TTC549 (cell line): ENCODE data around the gene CA10.

Experiments used
- FAIRE-seq: peaks from 2 replicates; lab custom pipeline; 2012; peaks lifted over from hg19 to GRCh38; lab: Jason Lieb, UNC

Gene CA10

GRCh38 chr17:51585514-51586104 is 572.9 kb downstream of the CA10 start:
- FAIRE-seq = no peak

DNA sequence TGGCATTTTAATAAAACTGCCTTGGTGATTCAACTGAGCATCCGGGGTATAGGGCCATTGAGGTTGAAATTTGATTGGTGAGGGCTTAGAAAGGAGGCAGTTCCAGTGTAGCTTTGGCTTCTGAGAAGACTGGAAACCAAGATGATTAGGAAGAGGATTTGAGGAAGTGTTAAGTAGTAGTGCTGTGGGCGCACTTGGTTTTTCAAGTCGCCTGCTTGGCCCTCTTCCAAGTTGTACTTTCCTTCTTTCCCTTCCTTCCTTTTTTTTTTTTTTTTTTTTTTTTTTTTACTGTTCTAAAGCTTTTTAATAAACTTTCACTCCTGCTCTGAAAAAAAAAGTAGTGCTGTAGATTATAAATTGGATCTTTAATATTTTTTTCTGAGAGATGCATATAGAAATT is 577.6 kb downstream of the CA10 start:
- FAIRE-seq = no peak
